Measurements from ENCODE around the gene TAF3. TPM values are rescaled to one million over a fixed set of nuclear protein-coding genes. Genes with fewer than 3 reads are reported as not detected.

The TAF3 gene
- total and polyA plus RNA-seq, 4 donors = 3.4 to 7.0 (median 5.0) TPM

- peaks cover 0 to 37% (median 4%) of the 10 kb centered on the region in 5 donors for H3K4me1 ChIP-seq (ENCODE audit: control insufficient read depth in 5 of 5, insufficient read depth in 5 of 5, low read length in 5 of 5)
- peaks cover 0 to 6% (median 0%) of the 10 kb centered on the region in 4 donors for H3K9me3 ChIP-seq (ENCODE audit: control insufficient read depth in 4 of 4, insufficient read depth in 3 of 4, low read length in 3 of 4)
- DNase-seq (peak in 2 of 3 donors; percentile 31 to 32), ATAC-seq (ENCODE audit: insufficient read depth, low FRiP score) (no peak)
- peaks cover 15 to 70% (median 67%) of the 10 kb centered on the region in 3 donors for H3K27me3 ChIP-seq (ENCODE audit: control insufficient read depth in 3 of 3, insufficient read depth in 3 of 3, low read length in 2 of 3)
- no peak for TF ChIP-seq CTCF (IDR thresholded peaks at IDR 0.05; ENCODE audit: control extremely low read depth, extremely low read depth)
- H3K4me3 ChIP-seq = peak overlapping the region; percentile 22
- WGBS, 2 donors = 1 to 2% methylated on average over 61 to 68 of the region's 68 CpGs
- no peaks in the 10 kb centered on the region for H3K36me3 ChIP-seq (ENCODE audit: control insufficient read depth in 4 of 4, insufficient read depth in 4 of 4, low read length in 4 of 4)
- H3K27ac ChIP-seq (ENCODE audit: low read depth in 1 of 2, low read length in 1 of 2) = no peak overlapping the region
- H3K9ac ChIP-seq (ENCODE audit: insufficient read depth in 1 of 2, low read length in 2 of 2) = no peak overlapping the region
These were observed 231.7 kb downstream of the TAF3 start for GRCh38 chr10:8049865-8050555.

- ATAC-seq (ENCODE audit: insufficient read depth, low FRiP score) (no peak), DNase-seq (peak; percentile 50 to 63 (median 63))
- TF ChIP-seq CTCF (IDR thresholded peaks at IDR 0.05; ENCODE audit: control extremely low read depth, extremely low read depth) = no peak
- peaks cover 15 to 70% (median 66%) of the 10 kb centered on the region in 3 donors for H3K27me3 ChIP-seq (ENCODE audit: control insufficient read depth in 3 of 3, insufficient read depth in 3 of 3, low read length in 2 of 3)
- peak overlapping the region; percentile 22 for H3K4me3 ChIP-seq
- peaks cover 0 to 38% (median 7%) of the 10 kb centered on the region in 5 donors for H3K4me1 ChIP-seq (ENCODE audit: control insufficient read depth in 5 of 5, insufficient read depth in 5 of 5, low read length in 5 of 5)
- no peak overlapping the region for H3K9ac ChIP-seq (ENCODE audit: insufficient read depth in 1 of 2, low read length in 2 of 2)
- peaks cover 0 to 6% (median 0%) of the 10 kb centered on the region in 4 donors for H3K9me3 ChIP-seq (ENCODE audit: control insufficient read depth in 4 of 4, insufficient read depth in 3 of 4, low read length in 3 of 4)
- H3K27ac ChIP-seq (ENCODE audit: low read depth in 1 of 2, low read length in 1 of 2) = no peak overlapping the region
- H3K36me3 ChIP-seq (ENCODE audit: control insufficient read depth in 4 of 4, insufficient read depth in 4 of 4, low read length in 4 of 4) = no peaks in the 10 kb centered on the region
- 2% methylated on average over 57 to 60 of the region's 60 CpGs for WGBS, 2 donors
These were observed 232.3 kb downstream of the TAF3 start for GRCh38 chr10:8050556-8051108.

GRCh38 chr10:8051109-8051821 is 233.0 kb downstream of the TAF3 start:
- Histone ChIP-seq H3K27ac (ENCODE audit: low read depth in 1 of 2, low read length in 1 of 2) (no peak overlapping the region), H3K9ac (ENCODE audit: insufficient read depth in 1 of 2, low read length in 2 of 2) (no peak overlapping the region)

More at GRCh38 chr10:8051109-8051821, 233.0 kb downstream of the TAF3 start:
- TF ChIP-seq CTCF (IDR thresholded peaks at IDR 0.05; ENCODE audit: control extremely low read depth, extremely low read depth) = no peak
- DNase-seq (peak in 1 of 3 donors; percentile 12), ATAC-seq (ENCODE audit: insufficient read depth, low FRiP score) (no peak)
- peaks cover 0 to 6% (median 0%) of the 10 kb centered on the region in 4 donors for H3K9me3 ChIP-seq (ENCODE audit: control insufficient read depth in 4 of 4, insufficient read depth in 3 of 4, low read length in 3 of 4)
- WGBS, 2 donors = 9 to 16% methylated on average over 42 to 51 of the region's 52 CpGs
- no peak overlapping the region for H3K4me3 ChIP-seq
- peaks cover 0 to 41% (median 7%) of the 10 kb centered on the region in 5 donors for H3K4me1 ChIP-seq (ENCODE audit: control insufficient read depth in 5 of 5, insufficient read depth in 5 of 5, low read length in 5 of 5)
- no peaks in the 10 kb centered on the region for H3K36me3 ChIP-seq (ENCODE audit: control insufficient read depth in 4 of 4, insufficient read depth in 4 of 4, low read length in 4 of 4)
- H3K27me3 ChIP-seq (ENCODE audit: control insufficient read depth in 3 of 3, insufficient read depth in 3 of 3, low read length in 2 of 3) = peaks cover 15 to 65% (median 60%) of the 10 kb centered on the region in 3 donors
